GM21723 (cell line): Measurements from ENCODE around the gene ZDHHC11B.
"Not testable (repeated sequence)": the region's sequence is repeated elsewhere in the genome, so short reads cannot be mapped to it uniquely, and the experiment has no call there.

Experiments
- ATAC-seq: cut with Tn5 transposase; IDR thresholded peaks from one replicate; pipeline ENCODE4 v1.9.1; 2021; ENCODE audit warnings: mild to moderate bottlenecking, moderate library complexity; ENCODE audit not compliant: unreplicated experiment

ZDHHC11B gene

GRCh38 chr5:770585-770984, 13.9 kb downstream of the ZDHHC11B start:
- not testable (repeated sequence) for ATAC-seq

- ATAC-seq, result not testable (repeated sequence)
Observed at GRCh38 chr5:769485-770145, 14.9 kb downstream of the ZDHHC11B start.

DNA sequence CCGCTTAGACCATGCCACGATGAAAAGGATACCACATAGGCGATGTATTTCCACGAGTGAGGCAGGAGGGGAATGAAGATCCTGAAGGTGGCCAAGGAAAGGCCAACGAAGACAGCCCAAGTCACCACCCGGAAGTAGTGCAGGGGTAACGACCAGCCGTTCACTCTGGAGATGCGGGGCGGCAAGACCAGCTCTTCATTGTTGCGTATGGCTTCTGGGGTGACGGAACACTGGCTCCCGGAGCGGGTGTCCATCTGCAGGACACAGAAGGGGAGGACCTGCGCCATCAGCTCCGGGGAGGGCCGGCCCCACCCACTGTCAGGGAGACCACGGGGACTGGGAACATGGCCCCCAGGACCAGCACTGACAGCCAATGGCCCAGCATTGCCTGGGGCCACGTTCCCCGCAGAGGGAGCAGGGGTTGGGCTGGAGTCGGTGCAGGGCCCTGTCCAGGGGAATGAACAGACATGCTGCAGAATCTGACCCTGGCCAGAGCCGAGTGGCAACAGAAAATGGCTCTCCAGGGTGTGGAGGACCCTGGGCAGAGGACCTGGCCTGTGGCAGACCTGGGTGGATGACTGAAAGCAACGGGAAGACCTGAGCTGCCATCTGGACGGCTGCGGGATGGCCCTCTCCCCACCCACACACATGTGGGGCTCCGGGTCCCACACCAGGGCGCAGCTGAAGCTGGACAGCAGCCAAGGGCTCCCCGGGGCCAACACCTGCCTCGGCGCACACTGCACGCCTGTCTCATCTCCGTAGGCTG, 17.7 kb downstream of the ZDHHC11B start:
- no peak for ATAC-seq

- ATAC-seq, result no peak
Observed at GRCh38 chr5:765948-766631, 18.4 kb downstream of the ZDHHC11B start.

- ATAC-seq, result no peak
Observed at GRCh38 chr5:763998-764781, 20.3 kb downstream of the ZDHHC11B start.

GRCh38 chr5:763397-763796, 21.1 kb downstream of the ZDHHC11B start:
- no peak for ATAC-seq

DNA sequence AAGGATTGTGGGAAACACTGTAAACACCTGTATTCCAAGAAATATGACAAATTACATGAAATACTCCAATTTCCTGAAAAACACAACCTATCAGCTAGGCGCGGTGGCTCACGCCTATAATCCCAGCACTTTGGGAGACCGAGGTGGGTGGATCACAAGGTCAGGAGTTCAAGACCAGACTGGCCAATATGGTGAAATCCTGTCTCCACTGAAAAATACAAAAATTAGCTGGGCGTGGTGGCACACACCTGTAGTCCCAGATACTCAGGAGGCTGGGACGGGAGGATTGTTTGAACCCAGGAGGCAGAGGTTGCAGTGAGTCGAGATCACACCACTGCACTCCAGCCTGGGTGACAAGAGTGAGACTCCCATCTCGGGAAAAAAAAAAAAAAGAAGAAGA, 21.5 kb downstream of the ZDHHC11B start:
- ATAC-seq, result not testable (repeated sequence)

DNA sequence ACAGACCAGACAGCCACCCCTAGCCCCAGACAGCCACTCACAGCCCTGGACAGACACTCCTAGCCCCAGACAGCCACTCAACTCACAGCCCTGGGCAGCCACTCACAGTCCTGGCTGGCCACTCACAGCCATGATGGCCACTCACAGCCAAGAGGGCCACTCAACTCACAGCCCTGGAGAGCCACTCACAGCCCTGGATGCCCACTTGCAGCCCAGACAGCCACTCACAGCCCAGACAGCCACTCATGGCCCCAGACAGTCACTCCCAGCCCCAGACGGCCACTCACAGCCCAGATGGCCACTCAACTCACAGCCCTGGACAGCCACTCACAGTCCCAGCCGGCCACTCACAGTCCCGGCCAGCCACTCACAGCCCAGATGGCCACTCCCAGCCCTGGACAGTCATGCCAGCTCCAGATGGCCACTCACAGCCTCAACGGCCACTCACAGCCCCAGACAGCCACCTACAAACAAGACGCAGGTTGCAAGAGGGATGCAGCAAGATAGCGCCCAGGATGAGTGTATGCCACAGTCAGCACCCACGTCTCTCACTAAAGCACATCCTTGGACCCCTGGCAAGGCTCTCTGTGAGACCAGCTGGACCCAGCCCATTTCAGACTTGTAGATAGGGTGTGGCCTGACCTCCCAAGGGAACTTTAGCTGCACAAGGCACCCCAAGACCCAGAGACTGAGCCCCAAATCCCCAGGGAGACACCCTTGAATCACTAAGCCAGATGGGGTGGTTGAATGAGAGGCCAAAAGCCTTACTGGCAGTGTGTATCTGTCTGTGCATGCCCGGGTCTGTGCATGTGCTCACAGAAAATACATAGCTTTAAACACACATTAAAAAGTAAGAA, 22.4 kb downstream of the ZDHHC11B start:
- no peak for ATAC-seq

DNA sequence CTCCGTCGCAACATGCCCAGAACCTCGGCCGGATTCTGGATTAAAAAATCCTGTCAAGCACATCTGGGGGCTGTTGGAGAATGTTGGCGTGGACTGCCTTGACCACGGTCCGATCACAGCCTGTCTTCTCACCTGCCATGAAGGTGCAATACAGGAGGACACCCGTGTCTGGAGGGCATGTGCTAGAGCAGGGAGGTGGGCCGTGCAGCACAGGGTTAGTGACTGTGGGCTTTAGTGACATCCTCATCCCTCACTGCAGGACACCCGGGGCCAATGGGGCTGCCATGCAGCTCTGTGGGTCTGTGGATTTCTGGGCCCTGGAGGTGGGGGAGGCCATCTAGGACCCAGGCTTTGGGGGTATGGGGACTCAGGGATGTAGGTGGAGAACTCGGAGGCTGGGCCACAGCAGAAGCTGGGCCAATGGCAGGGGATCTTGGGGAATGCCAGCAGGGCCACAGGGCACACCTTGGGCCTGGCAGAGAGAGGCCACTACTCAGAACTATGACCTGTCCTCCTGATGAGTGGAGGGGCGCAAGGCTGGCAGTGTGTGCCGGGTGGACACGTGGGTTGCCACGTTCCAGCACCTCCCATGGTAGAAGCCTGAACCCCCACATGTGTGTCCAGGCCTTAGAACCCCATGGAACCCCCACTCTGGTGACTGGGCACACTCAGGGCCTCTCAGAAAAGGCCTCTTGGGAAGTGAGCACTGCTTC, 23.3 kb downstream of the ZDHHC11B start:
- ATAC-seq, result no peak

DNA sequence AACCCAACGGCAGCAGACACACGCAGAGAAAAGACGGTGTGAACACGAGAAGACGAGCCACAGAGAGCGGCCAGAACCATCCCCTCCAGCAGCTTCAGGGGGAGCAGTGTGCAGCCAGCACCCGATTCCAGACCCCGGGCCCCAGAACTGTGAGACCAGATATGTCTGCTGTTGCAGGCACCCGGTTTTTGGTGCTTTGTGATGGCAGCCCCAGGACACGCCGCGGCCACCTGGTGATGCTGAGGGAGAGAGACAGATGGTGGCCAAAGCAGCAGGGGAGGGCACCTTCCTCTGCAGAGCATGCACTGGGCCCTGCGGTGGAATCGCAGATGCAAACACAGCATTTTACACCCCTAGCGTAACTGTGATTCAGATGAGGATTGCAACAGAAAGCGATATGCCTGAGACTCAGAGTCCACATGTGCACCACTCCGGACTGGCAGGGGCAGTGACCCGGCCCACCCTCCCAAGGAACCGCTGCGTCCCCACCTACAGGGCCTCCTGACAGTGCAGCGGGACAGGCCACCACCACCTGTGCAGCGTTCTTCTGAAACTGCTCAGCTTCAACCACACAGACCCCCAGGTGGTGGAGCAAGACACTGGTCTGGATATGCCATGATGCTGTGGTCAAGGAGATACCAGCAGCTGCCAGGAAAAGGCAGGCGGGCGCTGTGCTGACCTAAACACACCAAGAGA, 24.0 kb downstream of the ZDHHC11B start:
- no peak for ATAC-seq

- ATAC-seq, result no peak
Observed at GRCh38 chr5:759781-760362, 24.7 kb downstream of the ZDHHC11B start.

DNA sequence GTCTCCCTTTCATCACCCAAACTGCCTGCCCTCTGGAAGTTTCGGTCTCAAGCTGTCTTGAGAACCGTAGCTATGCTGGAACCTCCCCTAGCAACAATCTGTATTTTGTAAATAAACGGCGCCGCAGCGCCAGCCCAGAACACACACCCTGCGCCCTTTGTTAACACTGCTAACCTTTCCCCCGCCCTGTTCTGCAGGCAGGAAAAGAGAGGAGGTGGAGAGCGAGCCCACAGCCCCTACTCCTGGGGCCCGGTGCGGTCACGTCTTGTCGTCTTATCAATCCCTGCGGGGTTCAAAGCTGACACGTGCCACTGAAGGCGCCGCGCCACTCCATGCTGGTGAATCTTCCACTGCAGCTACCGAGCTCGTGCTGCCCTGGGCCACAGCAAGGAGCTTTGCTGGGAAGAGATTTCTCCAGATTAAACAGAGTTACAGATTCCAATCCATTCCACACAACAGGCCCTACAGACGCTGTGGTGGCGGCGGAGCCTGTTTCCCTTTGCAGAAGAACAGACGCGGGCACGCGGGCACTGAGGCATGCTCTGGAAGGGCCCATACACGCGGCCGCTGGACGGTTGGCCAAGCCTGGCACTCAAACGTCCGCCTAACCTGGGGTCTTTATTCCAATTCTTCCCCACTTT, 25.3 kb downstream of the ZDHHC11B start:
- no peak for ATAC-seq

DNA sequence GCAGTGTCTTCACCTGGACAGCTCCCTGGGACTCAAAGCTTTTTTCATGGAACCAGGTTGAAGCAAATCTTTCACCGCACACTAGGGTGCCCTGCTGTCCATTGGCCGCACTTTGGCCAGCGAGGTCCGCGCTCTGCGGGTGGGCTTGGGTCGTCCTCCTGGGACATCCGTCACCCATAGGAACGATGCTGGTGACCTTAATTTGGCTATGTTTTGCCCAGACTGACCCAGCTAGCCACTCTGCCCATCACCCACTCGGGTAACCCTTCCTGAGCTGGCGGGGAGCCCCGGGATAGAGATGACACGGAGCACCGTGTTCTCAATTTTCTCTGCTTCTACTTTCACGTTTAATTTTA, 25.9 kb downstream of the ZDHHC11B start:
- ATAC-seq, result no peak

GRCh38 chr5:757931-758697, 26.4 kb downstream of the ZDHHC11B start:
- no peak for ATAC-seq

DNA sequence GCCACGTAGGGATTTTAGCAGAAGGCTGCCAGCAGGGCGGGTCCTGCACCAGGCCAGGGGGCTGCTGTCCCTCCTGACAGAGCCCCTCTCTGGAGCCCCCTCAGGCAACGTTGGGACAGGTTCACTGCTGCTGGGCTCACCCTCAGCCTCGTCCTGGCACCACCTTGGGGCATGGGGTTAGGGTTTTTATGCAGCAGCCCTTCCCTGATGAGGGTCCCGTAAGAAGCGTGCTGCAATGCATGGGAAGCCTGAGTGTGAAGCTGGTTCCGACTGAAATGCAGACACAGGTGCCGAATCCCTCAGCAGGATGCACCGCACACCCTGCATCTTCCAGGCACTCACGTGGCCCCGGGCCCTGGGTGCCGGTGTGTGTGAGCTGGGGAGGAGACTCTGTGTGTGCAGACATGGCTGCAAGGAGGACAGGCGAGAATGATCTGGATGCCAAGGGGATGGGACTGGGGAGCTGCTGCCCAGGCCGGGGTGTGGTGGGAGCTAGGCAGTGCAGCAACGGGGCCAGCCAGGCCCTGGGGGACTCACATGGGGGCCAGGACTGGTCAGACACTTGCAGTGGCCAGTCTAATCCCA, 27.1 kb downstream of the ZDHHC11B start:
- no peak for ATAC-seq

DNA sequence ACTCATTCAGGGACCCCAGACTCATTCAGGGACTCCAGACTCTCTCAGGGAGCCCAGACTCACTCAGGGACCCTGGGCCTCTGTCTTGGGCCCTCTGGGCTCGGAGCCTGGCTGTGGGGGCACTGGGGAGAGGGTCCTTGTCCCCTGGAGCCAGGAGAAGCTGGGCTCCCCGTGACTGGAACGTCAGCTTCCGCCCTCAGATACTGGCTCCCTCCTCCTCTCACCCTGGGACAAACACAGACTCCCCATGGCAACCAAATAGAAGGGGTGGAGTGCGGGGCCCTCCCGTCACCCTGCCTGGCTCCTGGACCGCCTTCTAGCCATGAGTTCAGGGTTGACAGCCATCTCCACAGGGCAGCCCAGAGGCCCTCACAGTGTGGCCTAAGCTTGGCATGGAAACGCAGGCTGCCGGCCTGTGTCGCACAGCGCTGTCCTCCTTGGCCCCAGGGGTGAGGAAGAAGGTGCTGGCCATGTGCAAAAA, 27.6 kb downstream of the ZDHHC11B start:
- ATAC-seq, result no peak

DNA sequence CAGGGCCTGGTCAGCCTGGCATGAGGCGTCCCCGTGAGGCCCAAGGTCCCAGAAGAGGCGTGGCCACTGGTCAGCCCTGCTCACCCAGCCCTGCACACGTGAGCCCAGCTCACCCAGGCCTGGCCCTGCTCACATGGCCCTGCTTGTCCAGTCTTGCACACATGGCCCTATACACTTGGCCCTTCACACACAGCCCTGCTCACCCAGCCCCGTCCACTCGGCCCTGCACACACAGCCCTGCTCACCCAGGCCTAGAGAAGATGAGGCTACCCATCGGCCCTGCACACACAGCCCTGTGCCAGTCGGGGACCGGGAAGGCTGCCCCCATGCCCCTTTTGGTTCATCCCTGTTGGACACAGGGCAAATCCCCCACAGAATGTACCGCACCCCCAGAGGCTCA, 28.4 kb downstream of the ZDHHC11B start:
- no peak for ATAC-seq
